PC-3 (cell line): ENCODE results near the gene UBXN1. TPM values are rescaled to one million over a fixed set of nuclear protein-coding genes. Genes with fewer than 3 reads are reported as not detected.
"Not testable (repeated sequence)": the region's sequence is repeated elsewhere in the genome, so short reads cannot be mapped to it uniquely, and the experiment has no call there.

ENCODE experiments used
- ATAC-seq: fragments of 200-7000 bp; cut with Tn5 transposase; 2 replicates; pipeline ENCODE4 v1.9.1; 2020; ENCODE audit warnings: mild to moderate bottlenecking, moderate library complexity
- BruUV-seq: library from RNA; stranded (reverse); fragments of 400-500 nt; replicated peaks from 2 replicates; lab custom pipeline; 2021; lab: Mats Ljungman, UMichigan
- CTCF ChIA-PET: fragments of 300-600 bp; sonication (Branson Sonifier 250); formaldehyde crosslinking; loops from one replicate; lab custom pipeline; 2022; ENCODE audit warnings: antibody characterized with exemption; lab: Charles Lee
- POLR2A ChIA-PET: fragments of 300-600 bp; sonication (Branson Sonifier 250); formaldehyde crosslinking; loops from one replicate; lab custom pipeline; 2022; ENCODE audit warnings: antibody characterized with exemption; ENCODE audit not compliant: unreplicated experiment; lab: Charles Lee
- DNase-seq: peaks from one replicate; pipeline ENCODE4 v3.0.0-alpha.2; 2015
- H2AFZ ChIP-seq: fragments of 300-600 bp; sonication (generic); 2 replicates; pipeline ENCODE4 v1.6.0; 2016; ENCODE audit warnings: antibody characterized with exemption, low read length
- H3F3A ChIP-seq: fragments of 300-600 bp; sonication (generic); one replicate; pipeline ENCODE4 v1.6.0; 2017; ENCODE audit warnings: antibody characterized with exemption, low read length, control low read depth, mild to moderate bottlenecking; ENCODE audit not compliant: unreplicated experiment
- H3K27ac ChIP-seq: fragments of 300-600 bp; sonication (generic); 2 replicates; pipeline ENCODE4 v1.5.1; 2016; ENCODE audit warnings: mild to moderate bottlenecking, low read length
- H3K27me3 ChIP-seq: fragments of 300-600 bp; sonication (generic); 2 replicates; pipeline ENCODE4 v1.6.1; 2016; ENCODE audit warnings: low read length, mixed read lengths
- H3K36me3 ChIP-seq: fragments of 300-600 bp; sonication (generic); 2 replicates; pipeline ENCODE4 v1.6.1; 2016; ENCODE audit warnings: low read depth, mixed run types, low read length, mixed read lengths
- H3K4me1 ChIP-seq: fragments of 300-600 bp; sonication (generic); 2 replicates; pipeline ENCODE4 v1.5.1; 2016; ENCODE audit warnings: low read length; ENCODE audit not compliant: insufficient read depth
- H3K4me2 ChIP-seq: fragments of 300-600 bp; sonication (generic); 2 replicates; pipeline ENCODE4 v1.6.0; 2016; ENCODE audit warnings: low read length
- H3K4me3 ChIP-seq: fragments of 300-600 bp; sonication (generic); 2 replicates; pipeline ENCODE4 v1.5.1; 2016; ENCODE audit warnings: mild to moderate bottlenecking, low read length, mixed read lengths
- H3K79me2 ChIP-seq: fragments of 300-600 bp; sonication (generic); 2 replicates; pipeline ENCODE4 v1.6.1; 2017; ENCODE audit warnings: low read length, mixed read lengths
- H3K9ac ChIP-seq: fragments of 300-600 bp; sonication (generic); 2 replicates; pipeline ENCODE4 v1.6.0; 2016; ENCODE audit warnings: mild to moderate bottlenecking, low read length
- H3K9me2 ChIP-seq: fragments of 300-600 bp; sonication (generic); replicated peaks from 2 replicates; pipeline ENCODE4 v1.6.1; 2016; ENCODE audit warnings: mixed run types, low read length, mixed read lengths
- H3K9me3 ChIP-seq: fragments of 300-600 bp; sonication (generic); 2 replicates; pipeline ENCODE4 v1.6.1; 2016; ENCODE audit warnings: low read length, mixed read lengths
- H4K20me1 ChIP-seq: fragments of 300-600 bp; sonication (generic); 2 replicates; pipeline ENCODE4 v1.6.1; 2016; ENCODE audit warnings: low read length, mixed read lengths
- EZH2 ChIP-seq: fragments of 300-600 bp; sonication (generic); IDR thresholded peaks from one replicate; pipeline ENCODE4 v1.6.1; 2017; ENCODE audit warnings: antibody characterized with exemption, mild to moderate bottlenecking, low read length; ENCODE audit not compliant: unreplicated experiment
- EZH2phosphoT487 ChIP-seq: fragments of 300-600 bp; sonication (generic); IDR thresholded peaks from 2 replicates; pipeline ENCODE4 v1.6.1; 2018; ENCODE audit warnings: mild to moderate bottlenecking, antibody characterized with exemption, low read length, borderline replicate concordance
- intact Hi-C: fragments of 100-400 bp; cut with micrococcal nuclease; formaldehyde crosslinking; loops from 2 replicates; pipeline ENCODE4 v1.9.0; 2023
- total RNA-seq: library from RNA; depleted of rRNA; stranded (reverse); fragments of >200 nt; gene quantifications from 2 replicates; pipeline ENCODE4 v1.2.3, GENCODE V29; 2014
- TF ChIP-seq, protein P1 (sequence below): fragments of 300-600 bp; sonication (generic); conservative IDR thresholded peaks from 2 replicates; pipeline ENCODE4 v1.5.1; 2017; ENCODE audit warnings: antibody characterized with exemption, low read depth, mild to moderate bottlenecking, low read length

UBXN1 gene
- total RNA-seq, 1 experiment from 2014 or later = 190 TPM

DNA sequence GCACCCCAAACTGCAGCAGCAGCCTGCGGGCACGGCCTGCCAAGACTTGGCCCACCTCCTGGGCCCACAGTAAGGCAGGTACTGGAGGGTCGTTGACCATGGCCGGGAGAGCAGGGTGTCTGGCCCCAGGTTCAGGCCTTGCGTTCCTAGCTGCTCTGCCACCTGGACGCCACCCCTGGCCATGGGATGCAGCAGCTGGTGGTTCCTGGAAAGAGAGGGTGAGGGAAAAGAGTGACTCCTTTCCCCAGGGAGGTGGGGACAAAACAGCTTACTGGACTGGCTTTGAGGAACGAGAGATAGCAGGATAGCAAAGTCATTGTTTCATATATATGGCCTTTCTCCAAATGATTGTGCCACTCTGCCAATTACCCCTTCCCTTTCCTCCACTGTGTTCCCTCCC is 26.5 kb upstream of the UBXN1 start:
- no peaks in the 10 kb centered on the region for H3K9me3 ChIP-seq
- peaks cover 6% of the 10 kb centered on the region for H3F3A ChIP-seq
- H3K4me1 ChIP-seq = peaks cover 17% of the 10 kb centered on the region
- intact Hi-C loops = no loop called here
- DNase-seq (peak; percentile 43), ATAC-seq (peak; percentile 31)
- POLR2A ChIA-PET = interaction anchor here (0.6 to 1.2 kb wide), 3 partner anchors 24 to 136 kb away, joined by 3 to 19 read pairs (median 4); partner anchors contain the start of gene TAF6L
- H4K20me1 ChIP-seq = no peaks in the 10 kb centered on the region
- H3K4me2 ChIP-seq = peak overlapping the region; percentile 89
- 0 out of 2 replicates have a peak, but pooled peaks cover 5% of the 10 kb centered on the region for H3K79me2 ChIP-seq
- peaks cover 17% of the 10 kb centered on the region for H3K36me3 ChIP-seq
- BruUV-seq = no TSS peak
- H3K27ac ChIP-seq = peak overlapping the region; percentile 54
- peak overlapping the region; percentile 87 for H3K4me3 ChIP-seq
- no peaks in the 10 kb centered on the region for H3K27me3 ChIP-seq
- no peaks in the 10 kb centered on the region for H3K9me2 ChIP-seq
- CTCF ChIA-PET = interaction anchor here (0.9 to 1.7 kb wide), 2 partner anchors 11 to 25 kb away, joined by 4 read pairs; no protein-coding TSS in a partner anchor
- H2AFZ ChIP-seq = peak overlapping the region; percentile 88
- H3K9ac ChIP-seq = peak overlapping the region; percentile 72
- TF ChIP-seq EZH2phosphoT487 = no peak
- TF ChIP-seq, protein P1, sequence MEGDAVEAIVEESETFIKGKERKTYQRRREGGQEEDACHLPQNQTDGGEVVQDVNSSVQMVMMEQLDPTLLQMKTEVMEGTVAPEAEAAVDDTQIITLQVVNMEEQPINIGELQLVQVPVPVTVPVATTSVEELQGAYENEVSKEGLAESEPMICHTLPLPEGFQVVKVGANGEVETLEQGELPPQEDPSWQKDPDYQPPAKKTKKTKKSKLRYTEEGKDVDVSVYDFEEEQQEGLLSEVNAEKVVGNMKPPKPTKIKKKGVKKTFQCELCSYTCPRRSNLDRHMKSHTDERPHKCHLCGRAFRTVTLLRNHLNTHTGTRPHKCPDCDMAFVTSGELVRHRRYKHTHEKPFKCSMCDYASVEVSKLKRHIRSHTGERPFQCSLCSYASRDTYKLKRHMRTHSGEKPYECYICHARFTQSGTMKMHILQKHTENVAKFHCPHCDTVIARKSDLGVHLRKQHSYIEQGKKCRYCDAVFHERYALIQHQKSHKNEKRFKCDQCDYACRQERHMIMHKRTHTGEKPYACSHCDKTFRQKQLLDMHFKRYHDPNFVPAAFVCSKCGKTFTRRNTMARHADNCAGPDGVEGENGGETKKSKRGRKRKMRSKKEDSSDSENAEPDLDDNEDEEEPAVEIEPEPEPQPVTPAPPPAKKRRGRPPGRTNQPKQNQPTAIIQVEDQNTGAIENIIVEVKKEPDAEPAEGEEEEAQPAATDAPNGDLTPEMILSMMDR = 0 out of 2 replicates have a peak, but pooled peaks have one; percentile 10

DNA sequence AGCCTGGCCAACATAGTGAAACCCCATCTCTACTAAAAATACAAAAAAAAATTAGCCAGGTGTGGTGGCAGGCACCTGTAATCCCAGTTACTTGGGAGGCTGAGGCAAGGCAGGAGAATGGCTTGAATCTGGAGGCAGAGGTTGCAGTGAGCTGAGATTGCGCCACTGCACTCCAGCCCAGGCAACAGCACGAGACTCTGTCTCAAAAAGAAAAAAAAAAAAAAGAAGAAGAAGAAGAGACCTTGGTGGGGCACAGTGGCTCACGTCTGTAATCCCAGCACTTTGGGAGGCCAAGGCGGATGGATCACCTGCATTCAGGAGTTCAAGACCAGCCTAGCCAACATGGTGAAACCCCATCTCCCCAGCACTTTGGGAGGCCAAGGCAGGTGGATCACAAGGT is 25.0 kb upstream of the UBXN1 start:
- POLR2A ChIA-PET, H3K4me2 ChIP-seq, H3K27me3 ChIP-seq, CTCF ChIA-PET, H3K36me3 ChIP-seq, H2AFZ ChIP-seq, H3K9ac ChIP-seq, DNase-seq, H3K9me3 ChIP-seq, H3K27ac ChIP-seq, BruUV-seq, H3F3A ChIP-seq, H3K79me2 ChIP-seq, H3K9me2 ChIP-seq, intact Hi-C loops, H4K20me1 ChIP-seq, ATAC-seq, H3K4me3 ChIP-seq: not testable (repeated sequence)
- peaks cover 17% of the 10 kb centered on the region for H3K4me1 ChIP-seq

DNA sequence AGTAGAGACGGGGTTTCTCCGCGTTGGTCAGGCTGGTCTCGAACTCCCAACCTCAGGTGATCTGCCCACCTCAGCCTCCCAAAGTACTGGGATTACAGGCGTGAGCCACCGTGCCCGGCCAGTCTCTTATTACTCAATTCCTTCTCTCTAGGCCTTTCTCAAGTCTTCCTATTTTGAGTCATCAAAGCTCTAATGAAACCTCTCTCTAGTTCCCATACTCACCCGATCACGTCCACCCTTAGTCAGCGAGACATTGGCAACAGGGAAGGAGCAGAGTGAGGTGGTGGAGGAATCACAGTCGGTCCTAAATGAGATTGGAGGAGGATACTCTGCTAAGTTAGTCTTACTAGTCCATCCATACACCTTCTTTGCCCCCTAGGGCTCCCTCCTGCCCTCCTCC is 23.4 kb upstream of the UBXN1 start:
- H3K4me2 ChIP-seq = no peak overlapping the region
- TF ChIP-seq EZH2phosphoT487 (no peak), EZH2 (no peak)
- TF ChIP-seq, protein P1 = no peak
- H3K4me3 ChIP-seq = no peak overlapping the region
- H2AFZ ChIP-seq = no peak overlapping the region
- POLR2A ChIA-PET = no interaction called here
- H3K27me3 ChIP-seq = no peaks in the 10 kb centered on the region
- H3K4me1 ChIP-seq = peaks cover 17% of the 10 kb centered on the region
- intact Hi-C loops = no loop called here
- no peak for DNase-seq
- H3K9me3 ChIP-seq = no peaks in the 10 kb centered on the region
- H3K27ac ChIP-seq = no peak overlapping the region
- CTCF ChIA-PET = no interaction called here
- 0 out of 2 replicates have a peak, but pooled peaks cover 5% of the 10 kb centered on the region for H3K79me2 ChIP-seq
- BruUV-seq = no TSS peak
- H3F3A ChIP-seq = peaks cover 4% of the 10 kb centered on the region
- no peak for ATAC-seq
- no peaks in the 10 kb centered on the region for H3K9me2 ChIP-seq
- no peaks in the 10 kb centered on the region for H4K20me1 ChIP-seq
- no peak overlapping the region for H3K9ac ChIP-seq
- H3K36me3 ChIP-seq = peaks cover 10% of the 10 kb centered on the region
